ENCODE results near the gene DISC1.

- TF ChIP-seq POU6F1 (CRISPR knock-in tag; IDR thresholded peaks at IDR 0.05; ENCODE audit: borderline replicate concordance, low read depth) (no peak), ZNF70 (CRISPR knock-in tag; IDR thresholded peaks at IDR 0.05) (no peak), ZFP30 (CRISPR knock-in tag; IDR thresholded peaks at IDR 0.05) (no peak), TCF4 (CRISPR knock-in tag; IDR thresholded peaks at IDR 0.05; ENCODE audit: borderline replicate concordance) (no peak), RARB (CRISPR knock-in tag; IDR thresholded peaks at IDR 0.05) (no peak), ARNTL (CRISPR knock-in tag; IDR thresholded peaks at IDR 0.05; ENCODE audit: borderline replicate concordance, low read depth) (no peak), CSDC2 (CRISPR knock-in tag; IDR thresholded peaks at IDR 0.05) (no peak), SNAI2 (CRISPR knock-in tag; IDR thresholded peaks at IDR 0.05) (no peak), ZFP3 (CRISPR knock-in tag; IDR thresholded peaks at IDR 0.05) (no peak), ESRRG (CRISPR knock-in tag; IDR thresholded peaks at IDR 0.05) (no peak)
Observed at GRCh38 chr1:231691618-231692259, 65.1 kb downstream of the DISC1 start.
